ENCODE results near the gene TMEM45A.
"Not testable (repeated sequence)": the region's sequence is repeated elsewhere in the genome, so short reads cannot be mapped to it uniquely, and the experiment has no call there.

TMEM45A gene

DNA sequence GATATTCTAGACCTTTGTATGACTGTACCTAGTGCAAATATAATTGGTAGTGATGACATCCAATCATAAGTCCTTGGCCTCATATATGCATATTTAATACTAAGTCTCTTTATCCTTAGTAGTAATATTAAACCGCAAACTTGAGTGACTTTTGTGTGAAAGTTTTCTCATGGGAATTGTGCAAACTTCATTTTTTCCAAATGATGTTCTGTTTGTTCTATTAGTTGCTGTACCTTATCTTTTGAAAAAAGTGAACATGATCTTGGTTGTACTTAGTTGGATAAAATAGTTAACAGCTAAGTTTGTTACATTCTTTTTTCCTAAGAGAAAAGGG, 43.2 kb downstream of the TMEM45A start:
- no peak for DNase-seq (ENCODE audit: low spot score)

DNA sequence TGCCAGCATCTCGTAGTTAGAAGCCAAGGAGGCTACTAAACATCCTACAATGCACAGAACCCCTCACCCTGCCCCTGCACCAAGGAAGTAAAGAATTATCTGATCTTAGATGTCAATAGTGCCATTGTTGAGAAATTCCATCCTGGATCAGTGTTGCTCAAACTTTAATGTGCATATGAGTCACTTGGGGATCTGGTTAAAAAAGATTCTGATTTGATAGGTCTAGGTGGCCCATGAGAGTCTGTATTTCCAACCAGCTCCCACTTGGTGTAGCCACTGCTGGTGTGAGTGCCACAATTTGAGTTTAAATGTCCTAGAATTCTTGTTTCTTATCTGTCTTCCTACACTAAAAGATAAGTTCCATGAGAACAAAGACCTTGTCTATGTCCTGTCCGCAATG, 43.7 kb downstream of the TMEM45A start:
- no peak for DNase-seq (ENCODE audit: low spot score)

GRCh38 chr3:100537646-100538338, 45.4 kb downstream of the TMEM45A start:
- DNase-seq (ENCODE audit: low spot score): no peak

DNA sequence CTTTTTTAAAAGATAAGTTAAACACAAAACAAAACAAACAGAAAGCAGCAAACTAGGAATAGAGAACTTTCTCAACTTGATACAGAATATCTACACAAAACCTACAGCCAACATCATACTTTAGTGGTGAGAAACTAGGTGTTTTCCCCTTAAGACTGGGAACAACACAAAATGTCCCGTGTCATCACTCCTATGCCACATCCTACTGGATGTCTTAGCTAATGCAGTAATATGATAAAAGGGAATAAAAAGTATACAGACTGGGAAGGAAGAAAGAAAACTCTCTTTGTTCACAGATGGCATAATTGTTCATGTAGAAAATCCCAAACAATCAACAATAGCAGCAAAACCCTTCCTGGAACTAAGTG, 45.9 kb downstream of the TMEM45A start:
- DNase-seq (ENCODE audit: low spot score): no peak

DNA sequence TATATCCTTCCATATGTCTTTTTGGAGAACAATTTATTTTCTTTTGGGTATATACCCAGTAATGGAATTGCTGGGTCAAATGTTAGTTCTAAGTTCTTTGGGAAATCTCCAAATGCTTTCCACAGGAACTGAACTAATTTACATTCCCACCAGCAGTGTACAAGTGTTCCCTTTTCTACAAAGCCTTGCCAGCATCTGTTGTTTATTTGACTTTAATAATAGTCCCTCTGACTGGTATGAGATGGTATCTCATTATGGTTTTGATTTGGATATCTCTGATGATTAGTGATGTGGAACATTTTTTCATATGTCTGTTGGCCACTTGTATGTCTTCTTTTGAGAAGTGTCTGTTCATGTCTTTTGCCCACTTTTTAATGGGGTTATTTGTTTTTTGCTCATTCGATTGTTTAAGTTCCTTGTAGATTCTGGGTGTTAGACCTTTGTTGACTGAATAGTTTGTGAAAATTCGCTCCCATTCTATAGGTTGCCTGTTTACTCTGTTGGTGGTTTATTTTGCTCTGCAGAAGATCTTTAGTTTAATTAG, 48.4 kb downstream of the TMEM45A start:
- DNase-seq (ENCODE audit: low spot score): no peak

DNA sequence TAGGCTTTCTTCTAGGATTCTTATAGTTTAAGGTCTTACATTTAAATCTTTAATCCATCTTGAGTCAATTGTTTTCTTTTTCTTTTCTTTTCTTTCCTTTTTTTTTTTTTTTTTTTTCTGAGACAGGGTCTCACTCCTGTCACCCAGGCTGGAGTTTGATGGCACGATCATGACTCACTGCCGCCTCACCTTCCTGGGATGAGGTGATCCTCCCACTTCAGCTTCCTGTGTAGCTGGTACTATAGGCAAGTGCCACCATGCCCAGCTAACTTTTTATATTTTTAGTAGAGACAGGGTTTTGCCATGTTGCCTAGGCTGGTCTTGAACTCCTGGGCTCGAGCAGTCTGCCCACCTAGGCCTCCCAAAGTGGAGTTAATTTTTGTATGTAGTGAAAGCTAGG, 49.0 kb downstream of the TMEM45A start:
- not testable (repeated sequence) for DNase-seq (ENCODE audit: low spot score)

DNA sequence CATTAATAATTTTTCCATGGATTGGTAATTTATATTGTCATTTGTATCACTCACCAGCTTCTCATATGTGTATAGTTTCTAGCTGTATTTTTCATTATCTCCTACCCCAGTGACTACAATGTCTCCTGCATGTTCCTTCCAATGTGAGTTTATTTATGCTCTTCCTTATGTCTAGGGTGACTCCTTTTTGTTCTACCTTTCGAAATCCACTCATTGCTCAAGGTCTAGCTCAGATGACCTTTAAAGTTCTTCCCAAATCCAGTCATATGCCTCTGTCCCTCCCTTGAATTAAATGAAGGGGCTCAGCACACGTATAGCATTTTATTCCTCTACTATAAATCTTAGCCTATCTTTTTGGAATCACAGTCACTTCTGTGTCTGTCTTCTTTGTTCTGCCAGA, 53.0 kb downstream of the TMEM45A start:
- no peak for DNase-seq (ENCODE audit: low spot score)

- DNase-seq (ENCODE audit: low spot score): no peak
Measured at GRCh38 chr3:100546020-100546744, 53.8 kb downstream of the TMEM45A start.

GRCh38 chr3:100548053-100548452, 55.6 kb downstream of the TMEM45A start:
- no peak for DNase-seq (ENCODE audit: low spot score)

- no peak for DNase-seq (ENCODE audit: low spot score)
Measured at GRCh38 chr3:100553618-100554372, 61.4 kb downstream of the TMEM45A start.

DNA sequence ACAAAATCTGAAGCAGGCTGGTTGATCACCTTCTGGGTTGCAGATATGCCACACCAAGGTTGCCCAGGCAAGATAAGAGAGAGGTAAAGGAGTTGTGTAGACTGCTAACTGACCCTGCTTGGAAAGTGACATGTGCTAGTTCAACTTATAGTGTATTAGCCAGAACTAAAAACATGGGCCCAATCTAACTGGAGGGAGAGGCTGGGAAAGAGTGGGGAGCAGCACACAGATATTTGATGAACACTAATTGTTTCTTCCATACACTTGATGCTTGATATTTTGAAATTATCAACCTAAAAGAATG, 61.9 kb downstream of the TMEM45A start:
- DNase-seq (ENCODE audit: low spot score): no peak

- DNase-seq (ENCODE audit: low spot score): no peak
Measured at GRCh38 chr3:100556673-100557310, 64.4 kb downstream of the TMEM45A start.

GRCh38 chr3:100558233-100558632, 65.8 kb downstream of the TMEM45A start:
- no peak for DNase-seq (ENCODE audit: low spot score)

DNA sequence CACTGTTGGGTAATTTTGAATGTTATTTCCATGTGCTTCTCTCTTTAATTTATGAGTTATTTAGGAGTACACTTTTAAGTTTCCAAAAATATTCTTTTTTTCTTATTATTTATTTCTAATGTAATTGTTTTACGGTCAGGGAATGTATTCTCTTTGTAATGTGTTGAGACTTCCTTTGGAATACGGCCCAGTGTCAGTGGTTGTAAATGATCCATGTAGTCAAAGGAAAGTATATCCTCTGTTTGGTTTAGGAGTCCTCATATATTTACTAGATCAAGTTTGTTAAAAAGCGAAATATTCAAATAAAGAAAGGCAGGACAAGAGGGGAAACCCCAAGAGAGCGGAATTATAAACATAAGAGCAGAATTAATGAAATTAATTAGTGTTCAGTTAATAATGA, 68.0 kb downstream of the TMEM45A start:
- no peak for DNase-seq (ENCODE audit: low spot score)

GRCh38 chr3:100561459-100562158, 69.2 kb downstream of the TMEM45A start:
- DNase-seq (ENCODE audit: low spot score): no peak

- no peak for DNase-seq (ENCODE audit: low spot score)
Measured at GRCh38 chr3:100562224-100562857, 69.9 kb downstream of the TMEM45A start.

- DNase-seq (ENCODE audit: low spot score): no peak
Measured at GRCh38 chr3:100563228-100563627, 70.8 kb downstream of the TMEM45A start.

DNA sequence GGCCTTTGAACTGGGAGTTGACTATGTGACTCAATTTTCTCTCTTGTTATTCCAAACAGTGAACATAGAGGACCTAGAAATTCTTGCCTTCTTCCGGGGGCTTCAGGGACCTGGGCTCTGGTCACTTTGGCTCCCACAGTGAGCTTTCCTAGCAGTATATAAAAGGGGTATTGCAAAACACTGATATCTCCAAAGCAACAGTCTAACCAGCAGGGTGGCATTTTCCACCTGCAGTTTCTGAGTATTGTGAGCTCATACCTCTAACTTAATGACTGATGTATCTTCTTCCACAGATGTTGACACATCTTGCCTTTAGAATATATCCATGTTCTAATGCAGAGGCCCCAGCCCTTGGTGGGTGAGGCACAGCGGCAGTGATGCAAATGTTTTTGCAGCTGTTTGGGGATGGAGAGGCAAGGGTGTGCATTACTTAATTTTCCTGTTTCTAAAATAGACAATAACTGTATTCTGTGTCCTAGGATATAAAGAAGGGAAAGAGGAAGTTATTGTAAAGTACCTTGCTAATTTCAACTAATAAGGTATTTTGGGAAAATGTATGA, 71.3 kb downstream of the TMEM45A start:
- DNase-seq (ENCODE audit: low spot score): no peak

GRCh38 chr3:100570811-100571210, 78.4 kb downstream of the TMEM45A start:
- no peak for DNase-seq (ENCODE audit: low spot score)

DNA sequence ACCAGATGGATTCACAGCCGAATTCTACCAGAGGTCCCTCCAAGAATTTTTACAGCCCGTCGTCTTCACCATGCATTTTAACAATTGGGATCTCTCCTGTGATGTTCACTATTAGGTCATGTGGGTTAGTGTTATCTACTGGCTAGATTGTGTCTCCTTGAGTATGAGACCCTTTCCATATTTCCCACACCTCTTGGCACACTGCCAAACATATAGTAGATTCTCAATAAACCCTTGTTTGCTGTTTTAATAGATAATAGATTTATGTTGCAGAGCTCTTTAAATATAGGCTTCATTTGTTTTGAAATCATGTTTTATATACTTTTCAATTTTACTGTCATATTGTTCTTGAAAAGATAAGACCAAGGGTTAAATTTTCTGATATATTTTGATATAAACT, 82.1 kb downstream of the TMEM45A start:
- no peak for DNase-seq (ENCODE audit: low spot score)

- DNase-seq (ENCODE audit: low spot score): no peak
Measured at GRCh38 chr3:100575704-100576103, 83.3 kb downstream of the TMEM45A start.
